HG02938 (cell line): ENCODE results near the gene LZIC.

Experiments used
- ATAC-seq: cut with Tn5 transposase; IDR thresholded peaks from one replicate; pipeline ENCODE4 v1.9.1; 2021; ENCODE audit warnings: mild to moderate bottlenecking, moderate library complexity; ENCODE audit not compliant: unreplicated experiment

The LZIC gene

DNA sequence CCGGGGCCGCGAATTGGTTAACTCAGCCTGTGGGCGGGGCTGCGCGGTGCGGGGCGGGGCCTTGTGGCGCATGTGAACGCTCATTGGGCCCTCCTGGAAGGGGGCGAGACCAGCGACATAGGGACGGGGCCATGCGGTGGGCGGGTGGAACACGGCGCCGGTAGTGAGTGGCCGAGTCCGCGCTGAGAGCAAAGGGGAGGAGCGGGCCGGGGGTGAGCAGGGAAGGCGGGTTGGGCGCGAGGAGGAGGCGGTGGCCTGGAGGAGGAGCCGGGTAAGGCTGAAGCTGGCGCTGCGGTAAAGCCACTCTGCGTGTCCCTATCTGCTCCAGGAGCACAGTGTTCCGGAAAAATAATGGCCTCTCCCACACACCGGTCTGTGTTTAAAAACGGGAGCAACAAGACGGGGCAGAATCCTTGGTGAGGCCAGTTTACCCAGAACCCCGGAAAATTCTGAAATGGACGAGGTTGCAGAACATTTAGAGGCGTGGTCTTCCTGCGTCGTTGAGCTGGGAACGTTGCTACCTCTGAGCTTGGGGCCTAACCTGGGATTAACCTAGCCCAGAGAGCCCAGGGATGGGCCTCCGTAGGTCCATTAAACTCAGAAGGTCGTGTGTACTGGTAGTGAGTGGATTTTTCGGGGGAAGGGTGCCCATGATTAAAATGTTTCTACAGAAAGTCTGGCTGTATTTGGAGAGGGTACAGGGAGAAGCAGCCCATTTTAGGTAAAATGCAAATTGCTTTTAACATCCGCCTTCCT lies 32.6 kb downstream of the LZIC start:
- ATAC-seq: peak; percentile 92

DNA sequence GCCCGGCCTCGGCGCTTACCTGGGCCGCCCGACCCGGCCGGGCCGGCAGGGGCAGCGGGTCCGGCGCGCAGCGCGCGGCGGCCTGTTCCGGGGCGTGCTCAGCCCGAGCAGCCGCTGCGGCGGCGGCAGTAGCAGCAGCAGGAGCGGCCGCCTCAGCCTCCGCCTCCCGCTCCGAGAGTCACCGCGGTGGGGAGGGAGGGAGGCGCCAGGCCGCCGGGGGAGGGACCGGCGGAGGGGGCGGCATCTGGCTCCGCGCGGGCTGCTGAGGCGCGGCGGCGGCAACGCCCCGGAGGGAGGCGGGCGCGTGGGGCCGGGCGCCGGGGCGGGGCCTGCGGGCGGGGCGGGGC lies 33.1 kb downstream of the LZIC start, which contains the start of gene CTNNBIP1:
Gene CTNNBIP1 (minus strand): TSS at position 194 of the 347 bp plus-strand sequence. CDS start 38,205 bp downstream, outside the sequence.
- peak; percentile 67 for ATAC-seq

DNA sequence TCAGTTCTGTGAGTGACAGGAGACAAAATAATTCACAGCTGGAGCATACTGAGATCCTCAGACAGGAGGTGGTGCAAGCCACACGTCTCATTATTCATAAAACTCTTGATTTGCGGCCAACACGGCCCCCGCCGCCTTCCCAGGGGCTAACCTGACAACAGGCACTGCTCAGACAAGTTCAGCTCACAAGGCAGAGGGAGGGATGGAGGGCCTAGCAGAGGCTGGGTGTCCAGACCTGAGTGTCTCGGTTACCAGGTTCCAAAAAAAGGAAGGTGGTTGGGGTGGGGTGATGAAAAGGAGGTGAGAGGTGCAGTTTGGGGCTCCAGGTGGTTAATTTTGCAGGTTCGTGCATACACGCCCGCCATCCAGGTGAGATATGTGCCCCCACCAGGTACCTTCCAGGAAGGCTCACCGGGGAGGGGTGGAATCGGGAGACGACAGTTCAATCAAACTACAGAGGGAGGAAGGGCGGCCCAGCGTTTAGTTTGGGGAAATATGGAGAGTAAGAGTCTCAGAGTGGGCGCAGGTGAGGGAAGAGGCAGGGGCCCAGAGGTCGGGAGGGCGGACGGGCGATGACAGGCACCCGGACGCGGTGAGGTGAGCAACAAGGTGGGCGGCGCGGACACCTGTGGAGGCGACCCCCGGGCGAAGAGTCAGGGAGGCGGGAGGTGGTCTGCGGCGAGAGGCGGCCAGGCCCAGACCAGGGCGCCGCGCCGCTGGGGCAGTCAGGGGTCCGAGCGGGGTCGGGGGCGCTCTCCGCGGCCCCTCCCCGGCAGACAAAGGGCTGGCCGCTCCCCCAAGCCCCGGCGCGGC lies 33.8 kb downstream of the LZIC start:
- no peak for ATAC-seq

DNA sequence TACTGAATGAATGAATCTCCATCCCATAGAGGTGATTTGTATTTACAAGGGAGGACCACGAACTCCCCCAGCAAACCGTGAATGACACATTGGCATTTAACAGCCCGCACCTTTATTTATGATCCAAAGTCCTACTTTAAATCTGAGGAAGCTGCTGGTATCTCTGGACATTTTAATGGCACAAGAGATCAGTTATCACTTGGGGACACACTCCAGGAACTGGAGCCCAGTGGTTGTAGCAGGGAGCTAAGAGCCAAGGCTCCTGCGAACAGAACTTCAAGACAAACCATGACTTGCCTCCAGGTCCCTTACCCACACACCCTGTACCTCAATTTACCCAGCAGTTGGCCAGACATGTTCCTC lies 34.3 kb downstream of the LZIC start:
- ATAC-seq: no peak

GRCh38 chr1:9907441-9907840 lies 35.8 kb downstream of the LZIC start:
- no peak for ATAC-seq

DNA sequence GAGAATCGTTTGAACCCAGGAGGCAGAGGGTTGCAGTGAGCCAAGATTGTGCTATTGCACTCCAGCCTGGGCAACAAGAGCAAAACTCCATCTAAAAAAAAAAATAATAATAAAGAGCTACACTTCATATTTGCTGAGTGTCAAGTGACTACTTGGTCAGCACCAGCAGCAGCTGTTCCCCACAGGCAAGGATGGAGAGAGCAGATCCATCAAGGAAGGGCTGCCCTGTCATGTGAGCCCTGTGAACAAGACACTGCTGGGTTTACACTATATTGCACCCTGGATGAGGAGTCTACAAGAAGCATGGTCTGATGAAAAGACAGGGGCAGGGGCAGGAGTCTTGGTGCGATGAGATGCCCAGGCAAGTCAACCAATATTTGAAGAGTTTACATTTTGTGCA lies 36.7 kb downstream of the LZIC start:
- ATAC-seq: no peak

- ATAC-seq: no peak
Measured at GRCh38 chr1:9905010-9905409, 38.2 kb downstream of the LZIC start.

GRCh38 chr1:9904596-9904995 lies 38.6 kb downstream of the LZIC start:
- no peak for ATAC-seq

DNA sequence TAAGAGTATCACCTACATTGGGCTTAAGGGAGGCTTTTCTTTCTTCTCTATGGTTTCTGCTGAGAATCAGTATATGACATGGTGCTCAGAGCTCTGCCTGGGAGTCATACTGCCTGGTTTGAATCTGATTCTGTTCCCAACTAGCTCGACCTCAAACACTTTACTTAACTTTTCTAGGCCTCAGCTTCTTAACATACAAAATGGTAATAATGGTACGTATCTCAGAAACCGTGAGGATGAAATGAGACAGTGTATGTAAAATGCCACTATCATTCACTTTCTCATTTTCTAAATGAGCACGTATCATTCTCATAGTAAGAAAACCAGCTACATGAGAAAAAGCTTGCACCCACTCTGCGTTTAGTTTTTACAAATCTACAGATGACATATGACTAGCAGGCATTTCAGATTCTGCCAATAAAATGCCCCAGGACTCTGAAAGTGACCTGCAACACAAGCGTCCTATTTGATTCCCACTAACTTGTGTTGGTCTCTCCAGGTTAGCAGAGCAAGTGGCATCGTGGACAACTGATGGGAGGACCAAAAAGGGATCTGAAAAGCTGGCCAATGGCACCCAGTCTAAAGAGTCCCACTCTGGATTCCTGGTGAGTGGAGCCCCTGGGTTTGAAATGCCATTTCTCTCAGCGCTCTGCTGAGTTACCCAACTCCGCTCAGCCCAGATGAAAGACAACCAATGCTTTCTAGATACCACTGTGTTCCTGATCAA lies 39.2 kb downstream of the LZIC start:
- no peak for ATAC-seq

GRCh38 chr1:9902060-9902452 lies 41.1 kb downstream of the LZIC start:
- no peak for ATAC-seq

DNA sequence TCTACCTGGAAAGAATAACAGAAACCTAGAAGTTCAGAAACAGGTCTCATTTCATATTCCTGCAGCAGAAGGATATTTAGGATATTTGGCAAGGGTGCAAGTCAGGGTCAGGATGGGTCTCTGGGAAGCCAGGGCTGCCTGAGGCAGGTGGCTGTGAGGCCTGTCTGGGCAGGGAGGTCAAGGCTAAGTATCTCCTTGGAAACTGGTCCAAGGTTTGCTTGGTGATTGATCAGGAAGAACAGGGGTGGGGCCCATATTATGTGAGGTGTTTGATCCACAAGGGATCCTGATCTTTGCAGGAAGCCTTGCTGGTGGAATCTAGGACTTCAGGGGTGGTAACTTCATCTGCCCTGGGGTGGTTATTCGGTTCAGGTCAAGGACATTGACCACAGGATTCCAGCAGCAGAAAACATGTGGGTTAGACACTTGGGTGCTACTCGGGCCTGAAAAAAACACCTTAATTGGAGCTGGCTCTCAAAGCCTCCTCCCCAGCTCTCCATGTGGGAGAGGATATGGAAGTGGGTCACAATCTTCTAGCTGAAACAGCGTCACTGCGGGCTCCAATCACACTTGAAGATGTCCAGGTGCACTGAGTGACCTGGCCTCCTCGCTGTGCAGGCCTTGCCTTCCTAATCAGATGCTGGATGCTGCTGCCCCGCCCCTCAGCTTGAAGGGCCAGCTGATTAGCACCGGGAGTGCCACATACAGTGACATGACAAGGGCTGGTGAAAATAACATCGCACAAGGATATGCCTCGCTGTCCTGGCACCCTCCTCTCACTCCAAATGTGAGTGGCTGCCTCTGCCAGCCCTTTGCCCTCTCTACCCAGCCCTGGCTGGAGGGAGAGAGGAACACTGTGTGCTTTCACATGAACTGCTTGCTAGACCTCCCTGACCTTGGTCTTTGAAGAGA lies 41.8 kb downstream of the LZIC start:
- no peak for ATAC-seq

- ATAC-seq: no peak
Measured at GRCh38 chr1:9900142-9901043, 42.8 kb downstream of the LZIC start.

- no peak for ATAC-seq
Measured at GRCh38 chr1:9894115-9894514, 49.1 kb downstream of the LZIC start.

DNA sequence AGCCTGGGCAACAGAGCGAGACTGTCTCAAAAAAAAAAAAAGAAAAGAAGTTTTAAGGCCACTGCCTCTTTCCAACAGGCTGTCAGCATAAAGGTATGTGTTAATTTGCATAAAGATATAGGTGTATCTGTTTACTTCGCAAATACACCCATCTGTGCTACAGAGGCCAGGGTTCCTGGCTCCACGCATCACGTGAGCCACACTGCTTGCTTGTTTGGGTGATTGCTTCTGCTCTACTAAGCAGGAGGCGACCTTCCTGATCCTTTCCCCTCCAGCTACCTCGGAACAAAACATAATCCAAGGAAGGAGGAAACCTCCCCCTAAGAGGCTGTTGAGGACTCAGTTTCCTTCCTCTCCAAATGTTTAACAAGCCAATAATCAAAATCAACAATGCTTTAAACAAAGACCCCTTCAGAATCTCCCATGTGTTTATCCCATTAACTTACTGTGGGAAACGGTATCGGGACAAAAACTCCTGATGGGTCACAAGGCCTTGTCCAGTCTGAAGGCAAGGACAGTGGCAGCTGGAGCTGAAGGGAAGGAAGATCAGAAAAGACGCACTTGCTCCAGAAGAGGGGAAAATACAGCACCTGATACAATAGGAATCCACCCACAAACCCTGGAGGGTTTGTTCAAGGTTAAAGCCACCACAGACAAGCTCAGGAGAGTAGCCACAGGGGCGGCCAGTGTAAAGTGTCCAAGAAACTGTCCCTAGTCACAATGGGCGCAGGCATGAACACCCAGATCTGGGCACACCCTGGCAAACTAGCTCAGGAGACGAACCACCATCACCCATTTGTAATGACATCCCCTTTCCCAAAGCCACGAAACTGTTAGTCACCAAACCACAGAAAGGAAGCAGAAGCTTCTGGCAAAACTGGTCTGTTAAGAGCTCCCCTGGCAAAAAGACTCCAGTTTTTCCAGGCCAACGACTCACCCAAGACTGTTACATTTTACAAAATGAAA lies 50.3 kb downstream of the LZIC start:
- ATAC-seq: no peak

DNA sequence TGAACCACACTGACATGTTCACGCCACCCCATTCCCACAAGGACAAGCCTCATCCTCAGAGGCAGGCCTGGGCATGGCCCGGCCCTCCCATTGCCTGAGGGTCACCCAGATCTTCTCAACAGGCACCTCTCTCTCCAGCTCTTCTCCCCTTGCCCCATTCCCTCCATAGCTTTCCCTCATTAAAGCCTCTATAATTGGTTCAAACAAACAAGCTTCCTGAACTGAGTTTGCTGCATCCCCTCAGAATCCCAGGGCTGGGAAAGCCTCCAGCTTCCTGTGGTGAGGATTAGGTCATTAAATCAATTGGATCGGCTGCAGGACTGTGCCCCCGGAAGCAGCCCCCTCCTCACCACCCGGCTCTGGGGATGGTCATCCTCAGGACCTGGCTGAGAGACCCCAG lies 52.0 kb downstream of the LZIC start:
- no peak for ATAC-seq

DNA sequence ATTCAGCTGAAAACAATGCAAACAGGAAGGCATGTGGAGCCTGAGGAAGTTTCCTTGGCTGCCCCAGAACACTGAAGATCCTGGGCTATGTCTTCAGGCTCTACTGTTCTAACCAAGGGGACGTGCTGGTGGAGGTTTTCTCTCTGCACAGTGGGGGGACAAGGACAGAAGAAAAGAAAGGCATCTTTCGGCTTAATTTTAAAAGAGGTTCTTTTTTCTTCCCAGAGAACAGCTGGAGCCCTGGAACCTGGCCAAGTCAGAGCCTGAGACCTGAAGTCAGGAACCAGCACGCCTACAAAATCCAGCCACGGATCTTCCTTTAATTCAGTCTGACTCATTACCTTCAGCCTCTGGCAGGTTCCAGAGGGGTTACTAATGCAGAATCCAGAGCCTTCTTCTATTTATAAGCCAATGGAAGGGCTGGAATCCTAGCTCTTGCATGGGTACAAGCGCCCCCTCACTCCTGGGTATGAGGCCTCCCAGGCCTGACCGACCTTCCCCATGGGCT lies 52.9 kb downstream of the LZIC start:
- ATAC-seq: no peak

DNA sequence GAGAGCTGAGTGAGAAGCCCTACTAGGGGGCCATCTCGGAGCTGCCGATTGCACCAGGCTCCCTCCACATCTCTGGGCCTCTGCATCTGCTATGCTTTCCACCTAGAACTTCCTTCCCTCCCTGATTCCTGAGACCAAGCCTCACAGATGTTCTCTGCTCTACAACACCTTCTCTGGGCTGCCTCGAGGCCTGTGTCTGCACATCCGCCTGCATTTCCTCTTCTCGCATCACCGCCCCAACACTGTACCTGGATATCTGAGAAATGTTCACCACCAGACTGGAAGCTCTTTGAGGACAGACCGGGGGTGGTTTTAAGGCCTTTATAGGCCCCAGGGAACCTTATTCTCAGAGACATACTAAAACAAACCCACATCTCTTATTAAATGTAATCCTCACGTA lies 53.8 kb downstream of the LZIC start:
- ATAC-seq: no peak

DNA sequence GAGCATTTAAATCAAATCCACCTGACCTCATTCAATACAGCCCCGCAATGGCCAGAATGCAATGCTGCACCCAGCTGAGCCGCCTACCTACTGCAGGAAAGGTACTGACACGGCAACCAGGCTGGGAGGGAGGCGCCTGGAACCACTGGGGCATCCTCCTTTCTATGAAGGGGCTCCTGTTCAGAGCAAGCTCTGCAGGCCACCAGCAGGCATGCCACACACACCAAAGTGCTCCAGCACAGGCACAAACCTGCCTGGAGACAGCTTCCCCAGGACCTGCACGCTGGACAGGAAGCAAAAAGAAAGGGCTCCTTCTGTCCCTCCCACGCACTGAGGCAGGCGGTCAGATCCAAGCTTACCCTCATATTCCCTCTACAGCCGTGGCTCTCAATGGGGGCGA lies 54.3 kb downstream of the LZIC start:
- ATAC-seq: no peak
